Suppressor macrophage treated with lipopolysaccharide for 4 hours (primary cell): ENCODE results near the gene PRAMEF15.
A peak's percentile ranks its signal among the peaks of the same experiment; 100 is the strongest.
"Not testable (repeated sequence)": the region's sequence is repeated elsewhere in the genome, so short reads cannot be mapped to it uniquely, and the experiment has no call there.

Experiments used
- DNase-seq: peaks from one replicate; pipeline ENCODE4 v3.0.0-alpha.2; 2020

The PRAMEF15 gene

GRCh38 chr1:13315281-13315680 lies at the start of gene PRAMEF15:
Gene PRAMEF15 (plus strand): TSS chr1:13315581. CDS start chr1:13318408, 2,827 bp downstream.
- DNase-seq = not testable (repeated sequence)

GRCh38 chr1:13277016-13277415 lies 38.4 kb upstream of the PRAMEF15 start:
- DNase-seq = not testable (repeated sequence)

GRCh38 chr1:13279617-13280016 lies 35.8 kb upstream of the PRAMEF15 start:
- not testable (repeated sequence) for DNase-seq

GRCh38 chr1:13285037-13285436 lies 30.3 kb upstream of the PRAMEF15 start, which contains the start of gene PRAMEF8:
Gene PRAMEF8 (minus strand): TSS chr1:13285137. CDS start chr1:13284091, 1,046 bp downstream.
- DNase-seq = not testable (repeated sequence)

GRCh38 chr1:13289030-13289429 lies 26.4 kb upstream of the PRAMEF15 start:
- not testable (repeated sequence) for DNase-seq

GRCh38 chr1:13297216-13297931 lies 18.0 kb upstream of the PRAMEF15 start:
- not testable (repeated sequence) for DNase-seq

GRCh38 chr1:13298699-13299098 lies 16.7 kb upstream of the PRAMEF15 start:
- not testable (repeated sequence) for DNase-seq

GRCh38 chr1:13302197-13302596 lies 13.2 kb upstream of the PRAMEF15 start:
- DNase-seq = not testable (repeated sequence)

- not testable (repeated sequence) for DNase-seq
Measured at GRCh38 chr1:13303239-13303638, 12.1 kb upstream of the PRAMEF15 start, which contains the start of gene PRAMEF33. Gene PRAMEF33 (plus strand): TSS chr1:13303539. CDS start chr1:13305955, 2,416 bp downstream.

GRCh38 chr1:13342496-13342895 lies 27.1 kb downstream of the PRAMEF15 start:
- DNase-seq = not testable (repeated sequence)

GRCh38 chr1:13347034-13347433 lies 31.7 kb downstream of the PRAMEF15 start, which contains the start of gene PRAMEF14:
Gene PRAMEF14 (minus strand): TSS chr1:13347134. CDS start chr1:13345314, 1,820 bp downstream.
- not testable (repeated sequence) for DNase-seq

- DNase-seq = not testable (repeated sequence)
Measured at GRCh38 chr1:13353476-13353875, 38.1 kb downstream of the PRAMEF15 start.

- DNase-seq = not testable (repeated sequence)
Measured at GRCh38 chr1:13354475-13354874, 39.1 kb downstream of the PRAMEF15 start.

GRCh38 chr1:13356774-13357173 lies 41.4 kb downstream of the PRAMEF15 start:
- DNase-seq = peak; percentile 74

GRCh38 chr1:13362364-13362763 lies 47.0 kb downstream of the PRAMEF15 start:
- DNase-seq = not testable (repeated sequence)

GRCh38 chr1:13364928-13365327 lies 49.5 kb downstream of the PRAMEF15 start:
- DNase-seq = not testable (repeated sequence)

GRCh38 chr1:13366536-13366935 lies 51.2 kb downstream of the PRAMEF15 start:
- not testable (repeated sequence) for DNase-seq

- DNase-seq = peak; percentile 31
Measured at GRCh38 chr1:13368544-13368943, 53.2 kb downstream of the PRAMEF15 start.
